GM23248 (cell line): ENCODE data around the gene MEI1. TPM values are rescaled to one million over a fixed set of nuclear protein-coding genes. Genes with fewer than 3 reads are reported as not detected.
A peak's percentile ranks its signal among the peaks of the same experiment; 100 is the strongest.

Source experiments
- DNase-seq: peaks from one replicate; pipeline ENCODE4 v3.0.0-alpha.2; 2015
- H2AFZ ChIP-seq: fragments of 200-600 bp; sonication (generic); 2 replicates; pipeline ENCODE4 v1.6.1; 2016; ENCODE audit warnings: antibody characterized with exemption
- H3F3A ChIP-seq: fragments of 200-600 bp; sonication (generic); 2 replicates; pipeline ENCODE4 v1.6.1; 2016; ENCODE audit warnings: mild to moderate bottlenecking, antibody characterized with exemption, mixed run types; ENCODE audit not compliant: insufficient read depth
- H3K27ac ChIP-seq: fragments of 200-600 bp; sonication (generic); 2 replicates; pipeline ENCODE4 v1.5.1; 2016; ENCODE audit warnings: mild to moderate bottlenecking
- H3K27me3 ChIP-seq: fragments of 200-600 bp; sonication (generic); replicated peaks from 2 replicates; pipeline ENCODE4 v1.6.1; 2016; ENCODE audit warnings: mild to moderate bottlenecking; ENCODE audit not compliant: insufficient read depth
- H3K36me3 ChIP-seq: fragments of 200-600 bp; sonication (generic); 2 replicates; pipeline ENCODE4 v1.6.1; 2016; ENCODE audit warnings: low read depth, mild to moderate bottlenecking
- H3K4me1 ChIP-seq: fragments of 200-600 bp; sonication (generic); 2 replicates; pipeline ENCODE4 v1.6.1; 2016; ENCODE audit warnings: mild to moderate bottlenecking; ENCODE audit not compliant: insufficient read depth
- H3K4me2 ChIP-seq: fragments of 200-600 bp; sonication (generic); one replicate; pipeline ENCODE4 v1.6.1; 2016; ENCODE audit warnings: mild to moderate bottlenecking; ENCODE audit not compliant: unreplicated experiment
- H3K4me3 ChIP-seq: fragments of 200-600 bp; sonication (generic); 2 replicates; pipeline ENCODE4 v1.5.1; 2016; ENCODE audit warnings: mild to moderate bottlenecking
- H3K79me2 ChIP-seq: fragments of 200-600 bp; sonication (generic); 2 replicates; pipeline ENCODE4 v1.6.1; 2016; ENCODE audit warnings: mild to moderate bottlenecking; ENCODE audit not compliant: insufficient read depth
- H3K9ac ChIP-seq: fragments of 200-600 bp; sonication (generic); 2 replicates; pipeline ENCODE4 v1.6.1; 2016; ENCODE audit warnings: mild to moderate bottlenecking
- H3K9me2 ChIP-seq: fragments of 200-600 bp; sonication (generic); 2 replicates; pipeline ENCODE4 v1.6.1; 2016; ENCODE audit warnings: mixed run types, mild to moderate bottlenecking, moderate library complexity; ENCODE audit not compliant: insufficient read depth
- H3K9me3 ChIP-seq: fragments of 200-600 bp; sonication (generic); one replicate; pipeline ENCODE4 v1.6.1; 2017; ENCODE audit warnings: low read depth
- H4K20me1 ChIP-seq: fragments of 200-600 bp; sonication (generic); 2 replicates; pipeline ENCODE4 v1.6.0; 2016; ENCODE audit not compliant: insufficient read depth
- EZH2 ChIP-seq: fragments of 200-600 bp; sonication (generic); IDR thresholded peaks from 2 replicates; pipeline ENCODE4 v1.6.1; 2018; ENCODE audit warnings: antibody characterized with exemption, mild to moderate bottlenecking; ENCODE audit not compliant: insufficient read depth, poor library complexity, severe bottlenecking
- EZH2phosphoT487 ChIP-seq: fragments of 200-600 bp; sonication (generic); IDR thresholded peaks from 2 replicates; pipeline ENCODE4 v1.6.1; 2018; ENCODE audit warnings: antibody characterized with exemption, moderate library complexity, mild to moderate bottlenecking, low read depth; ENCODE audit not compliant: insufficient read depth
- WGBS, 2 experiments: methylation state at CpG; one replicate each; pipeline ENCODE4 v1.1.6; 2015 to 2017; ENCODE audit warnings: low lambda C conversion rate in 2 of 2, low coverage in 1 of 2; ENCODE audit errors: missing lambda C conversion rate in 2 of 2; 5-methylcytosine and 5-hydroxymethylcytosine counted together
- in situ Hi-C: fragments of 300-500 bp; cut with MboI; formaldehyde crosslinking; loops from 2 replicates; pipeline ENCODE4 v1.15.0; 2020
- polyA plus RNA-seq: library from polyadenylated mRNA; unstranded; fragments of >200 nt; fragmentation: Nextera tagmentation; extraction: Ambion mirVana; gene quantifications from 2 replicates; pipeline ENCODE4 v1.2.1, GENCODE V29; 2016
- total RNA-seq: library from RNA; depleted of rRNA; stranded (reverse); fragments of >200 nt; shearing (Covaris generic); gene quantifications from 2 replicates; pipeline ENCODE4 v1.2.3, GENCODE V29; 2014

Gene MEI1
- total and polyA plus RNA-seq, 2 experiments from 2014 or later: 2.2 to 5.9 TPM

DNA sequence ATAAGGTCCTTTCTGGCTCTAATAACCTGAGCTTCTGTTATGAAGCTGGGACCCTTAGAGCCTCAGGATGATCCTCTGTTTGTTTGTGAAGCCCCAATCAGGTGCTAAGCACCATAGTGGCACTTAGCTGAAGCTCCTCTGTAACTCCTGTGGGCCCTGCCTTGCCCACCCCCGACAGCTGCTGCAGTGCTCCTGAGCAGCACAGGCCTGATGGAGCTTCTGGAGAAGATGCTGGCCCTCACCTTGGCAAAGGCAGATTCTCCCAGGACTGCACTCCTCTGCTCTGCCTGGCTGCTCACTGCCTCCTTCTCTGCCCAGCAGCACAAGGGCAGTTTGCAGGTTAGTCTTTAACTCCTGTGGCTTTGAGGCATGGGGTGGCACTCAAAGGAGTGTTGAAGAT, 82.2 kb downstream of the MEI1 start:
- H3K4me2 ChIP-seq: peak overlapping the region; percentile 57
- in situ Hi-C loops: no loop called here
- no peaks in the 10 kb centered on the region for H3K27me3 ChIP-seq
- H4K20me1 ChIP-seq: no peaks in the 10 kb centered on the region
- H3K4me1 ChIP-seq: peaks cover 12% of the 10 kb centered on the region
- no peaks in the 10 kb centered on the region for H3F3A ChIP-seq
- peak overlapping the region; percentile 96 for H2AFZ ChIP-seq
- no peak for DNase-seq
- H3K9me3 ChIP-seq: no peaks in the 10 kb centered on the region
- peak overlapping the region; percentile 37; the same call in 1 of the 2 replicates for H3K4me3 ChIP-seq
- H3K9me2 ChIP-seq: no peaks in the 10 kb centered on the region
- H3K36me3 ChIP-seq: no peaks in the 10 kb centered on the region
- no peaks in the 10 kb centered on the region for H3K79me2 ChIP-seq
- peak overlapping the region; percentile 18; the same call in 1 of the 2 replicates for H3K27ac ChIP-seq
- H3K9ac ChIP-seq: peak overlapping the region; percentile 60
- no peak for TF ChIP-seq EZH2
- TF ChIP-seq EZH2phosphoT487: no peak
- WGBS, 2 experiments: 58 to 59% methylated on average over 1 of the region's 1 CpG

- Histone ChIP-seq H2AFZ (no peak overlapping the region), H3K27me3 (no peaks in the 10 kb centered on the region), H3K79me2 (no peaks in the 10 kb centered on the region), H3K4me3 (no peak overlapping the region), H3K36me3 (no peaks in the 10 kb centered on the region), H3K27ac (no peak overlapping the region), H3K4me1 (peaks cover 12% of the 10 kb centered on the region), H3K9me3 (no peaks in the 10 kb centered on the region), H4K20me1 (no peaks in the 10 kb centered on the region), H3K9ac (no peak overlapping the region), H3F3A (no peaks in the 10 kb centered on the region), H3K9me2 (no peaks in the 10 kb centered on the region), H3K4me2 (no peak overlapping the region)
- WGBS, 2 experiments: 82 to 88% methylated on average over 6 of the region's 6 CpGs
- TF ChIP-seq EZH2phosphoT487 (no peak), EZH2 (no peak)
- DNase-seq: no peak
- in situ Hi-C loops: no loop called here
These were observed 83.0 kb downstream of the MEI1 start for GRCh38 chr22:41782316-41782715.

GRCh38 chr22:41782751-41783150, 83.4 kb downstream of the MEI1 start:
- Histone ChIP-seq H2AFZ (no peak overlapping the region), H3K9ac (no peak overlapping the region), H3K27me3 (no peaks in the 10 kb centered on the region), H3K36me3 (no peaks in the 10 kb centered on the region), H3K9me3 (no peaks in the 10 kb centered on the region), H4K20me1 (no peaks in the 10 kb centered on the region), H3F3A (no peaks in the 10 kb centered on the region), H3K4me3 (no peak overlapping the region), H3K9me2 (no peaks in the 10 kb centered on the region), H3K4me2 (no peak overlapping the region), H3K79me2 (no peaks in the 10 kb centered on the region), H3K4me1 (peaks cover 12% of the 10 kb centered on the region), H3K27ac (no peak overlapping the region)
- 74 to 87% methylated on average over 2 of the region's 2 CpGs for WGBS, 2 experiments
- TF ChIP-seq EZH2phosphoT487: no peak
- TF ChIP-seq EZH2: no peak
- DNase-seq: no peak
- in situ Hi-C loops: no loop called here

GRCh38 chr22:41787331-41787730, 88.0 kb downstream of the MEI1 start:
- no peaks in the 10 kb centered on the region for H3K9me2 ChIP-seq
- H3K9ac ChIP-seq: no peak overlapping the region
- H3F3A ChIP-seq: no peaks in the 10 kb centered on the region
- H3K27ac ChIP-seq: no peak overlapping the region
- TF ChIP-seq EZH2 (no peak), EZH2phosphoT487 (no peak)
- no peak overlapping the region for H3K4me2 ChIP-seq
- H3K36me3 ChIP-seq: no peaks in the 10 kb centered on the region
- no peaks in the 10 kb centered on the region for H3K79me2 ChIP-seq
- H2AFZ ChIP-seq: no peak overlapping the region
- H4K20me1 ChIP-seq: no peaks in the 10 kb centered on the region
- H3K9me3 ChIP-seq: no peaks in the 10 kb centered on the region
- in situ Hi-C loops: no loop called here
- no peaks in the 10 kb centered on the region for H3K4me1 ChIP-seq
- WGBS, 2 experiments: 62 to 73% methylated on average over 2 of the region's 2 CpGs
- H3K4me3 ChIP-seq: no peak overlapping the region
- no peaks in the 10 kb centered on the region for H3K27me3 ChIP-seq
- DNase-seq: no peak

- H3K4me3 ChIP-seq: no peak overlapping the region
- no peaks in the 10 kb centered on the region for H3K27me3 ChIP-seq
- no peak overlapping the region for H2AFZ ChIP-seq
- no peaks in the 10 kb centered on the region for H3F3A ChIP-seq
- H3K9me3 ChIP-seq: no peaks in the 10 kb centered on the region
- H4K20me1 ChIP-seq: no peaks in the 10 kb centered on the region
- in situ Hi-C loops: no loop called here
- TF ChIP-seq EZH2phosphoT487: no peak
- no peak for TF ChIP-seq EZH2
- WGBS, 2 experiments: 94 to 96% methylated on average over 3 of the region's 3 CpGs
- H3K4me1 ChIP-seq: no peaks in the 10 kb centered on the region
- no peak overlapping the region for H3K27ac ChIP-seq
- no peaks in the 10 kb centered on the region for H3K36me3 ChIP-seq
- H3K9me2 ChIP-seq: no peaks in the 10 kb centered on the region
- H3K9ac ChIP-seq: no peak overlapping the region
- DNase-seq: no peak
- H3K79me2 ChIP-seq: no peaks in the 10 kb centered on the region
- H3K4me2 ChIP-seq: no peak overlapping the region
These were observed 94.6 kb downstream of the MEI1 start for GRCh38 chr22:41793871-41794270.
